Measurements from ENCODE around the gene KCNF1.
"Not testable (repeated sequence)": the region's sequence is repeated elsewhere in the genome, so short reads cannot be mapped to it uniquely, and the experiment has no call there.

KCNF1 gene

GRCh38 chr2:10935953-10936942 is 24.5 kb downstream of the KCNF1 start:
- no peak for DNase-seq (ENCODE audit: extremely low read depth in 1 of 2, low read depth in 1 of 2)

GRCh38 chr2:10939058-10939457 is 27.3 kb downstream of the KCNF1 start:
- no peak for DNase-seq (ENCODE audit: extremely low read depth in 1 of 2, low read depth in 1 of 2)

- no peak for DNase-seq (ENCODE audit: extremely low read depth in 1 of 2, low read depth in 1 of 2)
Observed at GRCh38 chr2:10940596-10940995, 28.9 kb downstream of the KCNF1 start.

GRCh38 chr2:10941383-10941782 is 29.6 kb downstream of the KCNF1 start:
- DNase-seq (ENCODE audit: extremely low read depth in 1 of 2, low read depth in 1 of 2) = no peak

GRCh38 chr2:10944799-10945198 is 33.1 kb downstream of the KCNF1 start:
- no peak for DNase-seq (ENCODE audit: extremely low read depth in 1 of 2, low read depth in 1 of 2)

GRCh38 chr2:10946394-10946793 is 34.7 kb downstream of the KCNF1 start:
- no peak for DNase-seq (ENCODE audit: extremely low read depth in 1 of 2, low read depth in 1 of 2)

GRCh38 chr2:10947005-10947440 is 35.3 kb downstream of the KCNF1 start:
- DNase-seq (ENCODE audit: extremely low read depth in 1 of 2, low read depth in 1 of 2) = no peak

GRCh38 chr2:10947446-10948187 is 35.9 kb downstream of the KCNF1 start:
- DNase-seq (ENCODE audit: extremely low read depth in 1 of 2, low read depth in 1 of 2) = no peak

GRCh38 chr2:10948188-10948564 is 36.4 kb downstream of the KCNF1 start:
- DNase-seq (ENCODE audit: extremely low read depth in 1 of 2, low read depth in 1 of 2) = no peak

- DNase-seq (ENCODE audit: extremely low read depth in 1 of 2, low read depth in 1 of 2) = no peak
Observed at GRCh38 chr2:10948606-10949230, 37.0 kb downstream of the KCNF1 start.

GRCh38 chr2:10949835-10950234 is 38.1 kb downstream of the KCNF1 start:
- DNase-seq (ENCODE audit: extremely low read depth in 1 of 2, low read depth in 1 of 2) = no peak

GRCh38 chr2:10951558-10952414 is 40.1 kb downstream of the KCNF1 start:
- DNase-seq (ENCODE audit: extremely low read depth in 1 of 2, low read depth in 1 of 2) = no peak

- no peak for DNase-seq (ENCODE audit: extremely low read depth in 1 of 2, low read depth in 1 of 2)
Observed at GRCh38 chr2:10954416-10954815, 42.7 kb downstream of the KCNF1 start.

- no peak for DNase-seq (ENCODE audit: extremely low read depth in 1 of 2, low read depth in 1 of 2)
Observed at GRCh38 chr2:10954856-10955818, 43.4 kb downstream of the KCNF1 start.

GRCh38 chr2:10956006-10956790 is 44.5 kb downstream of the KCNF1 start:
- no peak for DNase-seq (ENCODE audit: extremely low read depth in 1 of 2, low read depth in 1 of 2)

GRCh38 chr2:10957391-10957790 is 45.7 kb downstream of the KCNF1 start:
- no peak for DNase-seq (ENCODE audit: extremely low read depth in 1 of 2, low read depth in 1 of 2)

- not testable (repeated sequence) for DNase-seq (ENCODE audit: extremely low read depth in 1 of 2, low read depth in 1 of 2)
Observed at GRCh38 chr2:10958452-10958851, 46.7 kb downstream of the KCNF1 start.
